ENCODE data around the gene TNFRSF25.

The TNFRSF25 gene

GRCh38 chr1:6466023-6466422, at the start of gene TNFRSF25:
TSS of gene TNFRSF25 (minus strand) at chr1:6466173. CDS start at chr1:6466107, 66 bp downstream.
- DNase-seq (ENCODE audit: low spot score) = peak; percentile 60

GRCh38 chr1:6515771-6516170, 49.8 kb upstream of the TNFRSF25 start:
- no peak for DNase-seq (ENCODE audit: low spot score)

GRCh38 chr1:6513320-6513801, 47.4 kb upstream of the TNFRSF25 start:
- no peak for DNase-seq (ENCODE audit: low spot score)

GRCh38 chr1:6512908-6513280, 46.9 kb upstream of the TNFRSF25 start:
- no peak for DNase-seq (ENCODE audit: low spot score)

GRCh38 chr1:6512245-6512907, 46.4 kb upstream of the TNFRSF25 start:
- DNase-seq (ENCODE audit: low spot score) = no peak

GRCh38 chr1:6511561-6512244, 45.7 kb upstream of the TNFRSF25 start:
- DNase-seq (ENCODE audit: low spot score) = no peak

- DNase-seq (ENCODE audit: low spot score) = no peak
These were observed 45.1 kb upstream of the TNFRSF25 start for GRCh38 chr1:6511056-6511455.

- no peak for DNase-seq (ENCODE audit: low spot score)
These were observed 44.5 kb upstream of the TNFRSF25 start for GRCh38 chr1:6510493-6510892.

GRCh38 chr1:6509919-6510291, 43.9 kb upstream of the TNFRSF25 start:
- no peak for DNase-seq (ENCODE audit: low spot score)

- DNase-seq (ENCODE audit: low spot score) = no peak
These were observed 43.4 kb upstream of the TNFRSF25 start for GRCh38 chr1:6509220-6509918.

- DNase-seq (ENCODE audit: low spot score) = no peak
These were observed 42.8 kb upstream of the TNFRSF25 start for GRCh38 chr1:6508816-6509189.

GRCh38 chr1:6508154-6508815, 42.3 kb upstream of the TNFRSF25 start:
- DNase-seq (ENCODE audit: low spot score) = no peak

- DNase-seq (ENCODE audit: low spot score) = no peak
These were observed 41.5 kb upstream of the TNFRSF25 start for GRCh38 chr1:6507461-6507911.

GRCh38 chr1:6507037-6507428, 41.1 kb upstream of the TNFRSF25 start:
- DNase-seq (ENCODE audit: low spot score) = no peak

GRCh38 chr1:6506210-6507036, 40.5 kb upstream of the TNFRSF25 start:
- DNase-seq (ENCODE audit: low spot score) = no peak

- no peak for DNase-seq (ENCODE audit: low spot score)
These were observed 39.6 kb upstream of the TNFRSF25 start for GRCh38 chr1:6505367-6506209.

- DNase-seq (ENCODE audit: low spot score) = no peak
These were observed 38.9 kb upstream of the TNFRSF25 start for GRCh38 chr1:6504887-6505286.

GRCh38 chr1:6503884-6504602, 38.1 kb upstream of the TNFRSF25 start:
- DNase-seq (ENCODE audit: low spot score) = no peak

GRCh38 chr1:6502000-6502891, 36.3 kb upstream of the TNFRSF25 start:
- no peak for DNase-seq (ENCODE audit: low spot score)

All from CD4-positive, alpha-beta T cell treated with Interleukin-6 at 100 ng/mL for 8 hours (primary cell).